Measurements from ENCODE around the gene CD207.
"Not testable (repeated sequence)": the region's sequence is repeated elsewhere in the genome, so short reads cannot be mapped to it uniquely, and the experiment has no call there.

CD207 gene

DNA sequence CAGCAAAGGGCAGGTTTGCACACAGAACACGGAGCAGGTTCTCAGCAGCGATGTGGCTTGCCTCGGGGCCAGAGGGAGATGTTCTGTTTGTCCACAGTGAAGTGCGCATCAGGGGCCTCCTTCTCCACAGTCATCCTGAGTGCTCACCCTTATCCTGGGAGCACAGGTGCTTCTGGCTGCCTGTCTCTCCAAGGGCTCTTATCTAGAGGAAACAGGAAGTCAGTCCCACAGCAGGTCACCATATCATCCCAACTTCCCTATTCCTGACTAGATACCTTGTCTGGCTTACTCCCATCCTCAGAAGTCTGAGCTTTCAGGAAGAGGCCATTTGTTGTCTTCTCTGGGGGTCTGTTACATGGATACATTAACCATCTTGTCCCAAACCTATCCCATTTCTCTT, at the start of gene CD207:
Gene CD207, minus strand, starts transcription at position 174 of the 400 bp plus-strand sequence. Its CDS starts 40 bp downstream, at position 134.
- no peak for DNase-seq

DNA sequence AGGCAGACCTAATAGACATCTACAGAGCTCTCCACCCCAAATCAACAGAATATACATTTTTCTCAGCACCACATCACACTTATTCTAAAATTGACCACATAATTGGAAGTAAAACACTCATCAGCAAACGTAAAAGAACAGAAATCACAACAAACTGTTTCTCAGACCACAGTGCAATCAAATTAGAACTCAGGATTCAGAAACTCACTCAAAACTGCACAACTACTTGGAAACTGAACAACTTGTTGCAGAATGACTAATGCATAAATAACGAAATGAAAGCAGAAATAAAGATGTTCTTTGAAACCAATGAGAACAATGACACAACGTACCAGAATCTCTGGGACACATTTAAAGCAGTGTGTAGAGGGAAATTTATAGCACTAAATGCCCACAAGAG, 42.9 kb upstream of the CD207 start:
- DNase-seq: not testable (repeated sequence)

DNA sequence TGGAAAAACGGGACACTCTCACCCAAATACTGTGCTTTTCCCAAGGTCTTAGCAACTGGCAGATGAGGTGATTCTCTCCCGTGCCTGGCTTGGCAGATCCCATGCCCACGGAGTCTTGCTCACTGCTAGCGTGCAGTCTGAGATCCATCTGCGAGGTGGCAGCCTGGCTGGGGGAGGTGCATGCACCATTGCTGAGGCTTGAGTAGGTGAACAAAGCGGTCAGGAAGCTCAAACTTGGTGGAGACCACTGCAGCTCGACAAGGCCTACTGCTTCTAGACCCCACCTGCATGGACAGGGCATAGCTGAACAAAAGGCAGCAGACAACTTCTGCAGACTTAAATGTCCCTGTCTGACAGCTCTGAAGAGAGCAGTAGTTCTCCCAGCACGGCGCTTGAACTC, 40.5 kb upstream of the CD207 start:
- DNase-seq: not testable (repeated sequence)

DNA sequence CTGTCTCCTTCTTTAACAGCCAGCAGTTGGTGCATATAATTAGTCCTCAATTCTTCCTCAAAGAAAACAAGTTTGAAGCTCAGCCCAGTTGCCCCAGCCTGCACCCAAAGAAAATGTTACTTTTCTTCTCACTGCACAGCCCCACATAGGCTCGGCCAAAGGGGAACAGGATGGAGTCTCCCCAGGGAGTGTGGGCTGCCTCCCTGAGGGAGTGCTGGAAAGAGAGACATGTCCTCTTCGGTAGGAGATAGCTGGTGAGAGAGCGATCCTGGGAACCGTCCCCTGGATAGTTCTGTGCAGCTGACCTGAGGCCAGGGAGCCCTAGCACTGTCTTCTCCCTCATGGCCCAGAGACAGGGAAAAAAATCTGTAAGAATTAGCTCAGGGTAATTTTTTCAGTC, 37.9 kb upstream of the CD207 start:
- no peak for DNase-seq

DNA sequence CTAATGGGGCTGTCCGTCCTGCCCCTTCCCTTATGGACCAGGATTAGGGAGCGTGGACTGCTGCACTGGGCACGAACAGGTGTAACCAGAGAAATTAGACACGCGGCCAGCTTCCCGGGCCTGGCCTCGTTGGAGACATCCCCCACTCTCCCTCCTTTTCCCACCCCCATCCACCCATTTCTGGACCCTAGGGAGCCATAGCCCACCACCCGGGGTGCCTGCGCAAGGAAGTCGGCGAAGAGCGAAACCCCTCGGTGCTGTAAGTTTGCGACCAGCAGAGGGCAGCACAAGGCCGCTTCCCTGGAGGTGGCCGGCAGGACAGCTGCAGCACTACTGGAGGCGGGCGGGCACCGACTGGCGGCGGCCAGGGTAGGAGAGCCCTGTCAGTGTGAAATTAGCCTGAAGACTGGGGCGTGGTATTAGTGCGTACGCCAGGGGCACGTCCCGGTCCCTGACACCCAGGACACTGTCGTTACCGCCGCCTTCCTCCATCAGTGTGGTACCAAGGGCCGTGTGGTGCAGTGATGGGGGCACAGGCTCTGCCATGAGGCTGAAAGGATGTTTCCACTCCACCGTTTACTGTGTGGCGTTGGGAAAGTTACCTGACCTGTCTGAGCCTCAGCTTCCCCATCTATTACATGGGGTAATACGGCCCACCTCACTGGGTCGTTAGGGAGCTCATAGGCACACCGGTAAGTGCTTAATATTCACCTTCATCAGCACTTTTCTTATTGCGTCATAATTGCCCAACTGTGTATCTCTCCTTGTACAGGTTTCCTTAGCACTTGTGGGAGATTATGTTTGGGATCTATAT, 36.0 kb upstream of the CD207 start:
- DNase-seq: peak; percentile 81

DNA sequence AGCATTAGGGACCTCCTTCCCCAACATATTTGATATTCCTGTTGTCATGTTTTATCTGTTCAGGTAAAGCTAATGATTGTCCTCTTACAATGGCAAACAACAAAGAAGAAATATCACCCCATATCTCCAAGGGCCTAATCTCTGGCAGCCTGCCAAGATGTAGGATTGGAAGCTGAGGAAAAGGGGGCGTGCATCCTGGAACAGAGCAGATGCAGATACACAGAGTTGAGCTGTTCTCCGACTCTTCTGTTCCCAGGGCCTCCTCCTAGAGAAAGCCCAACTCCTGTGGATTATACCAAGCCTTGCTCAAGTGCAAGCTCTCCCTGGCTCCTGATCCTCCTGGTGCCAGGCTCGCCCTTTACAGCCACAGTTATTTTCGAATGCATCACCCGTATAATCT, 35.2 kb upstream of the CD207 start:
- no peak for DNase-seq

DNA sequence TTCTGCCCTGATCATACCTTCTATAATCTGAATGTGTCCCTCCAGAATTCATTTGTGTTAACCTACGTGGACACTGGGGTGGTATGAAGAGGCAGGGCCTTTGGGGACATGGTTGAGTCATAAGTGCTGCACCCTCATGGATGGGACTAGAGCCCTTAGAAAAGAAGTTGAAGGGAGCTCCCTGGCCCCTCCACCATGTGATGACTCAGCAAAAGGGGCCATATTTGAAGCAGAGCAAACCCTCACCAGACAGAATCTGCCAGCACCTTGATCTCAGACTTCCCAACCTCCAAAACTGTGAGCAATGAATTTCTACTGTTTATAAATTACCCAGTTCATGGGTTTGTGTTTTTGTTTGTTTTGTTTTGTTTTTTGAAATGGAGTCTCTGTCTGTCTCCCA, 33.4 kb upstream of the CD207 start:
- no peak for DNase-seq

DNA sequence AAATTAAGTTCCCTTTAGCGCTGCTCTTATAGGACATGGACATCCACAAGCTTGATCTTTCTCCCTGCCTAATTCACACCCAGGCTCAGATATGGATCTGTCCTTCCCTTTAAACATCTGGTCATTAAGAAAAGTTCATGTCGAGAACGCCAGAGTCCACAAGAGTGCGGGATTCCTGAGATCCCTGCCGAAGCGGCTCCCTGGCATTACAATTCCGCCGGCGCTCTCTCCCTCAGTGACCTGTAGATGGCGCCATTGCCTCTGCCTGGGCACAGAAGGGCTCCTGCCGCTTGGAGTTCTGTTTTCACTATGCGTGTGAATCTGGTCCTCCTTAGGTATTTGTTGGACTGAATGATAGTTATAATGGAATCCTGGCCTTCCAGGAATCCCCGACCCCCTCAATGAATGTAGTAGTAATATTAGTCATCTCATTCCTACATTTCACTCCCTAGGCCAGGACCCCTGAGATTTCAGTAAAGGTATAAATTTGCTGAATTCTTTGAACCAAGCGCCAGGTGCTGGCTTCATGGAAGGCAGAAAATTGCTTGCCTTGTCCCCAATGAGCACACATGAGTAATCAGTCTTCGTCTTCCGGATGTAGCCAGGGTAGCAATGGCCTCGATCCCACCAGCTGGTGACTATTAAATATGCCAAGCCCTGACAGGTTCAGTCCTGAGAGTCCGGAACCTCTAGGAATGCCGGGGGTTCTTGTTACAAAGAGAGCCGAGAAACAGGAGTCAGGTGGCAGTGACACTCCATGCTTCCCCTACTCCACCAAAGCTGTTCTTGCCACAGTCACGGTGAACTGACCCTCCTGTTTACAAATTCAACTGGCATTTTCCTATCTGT, 26.4 kb upstream of the CD207 start:
- peak; percentile 63 for DNase-seq

DNA sequence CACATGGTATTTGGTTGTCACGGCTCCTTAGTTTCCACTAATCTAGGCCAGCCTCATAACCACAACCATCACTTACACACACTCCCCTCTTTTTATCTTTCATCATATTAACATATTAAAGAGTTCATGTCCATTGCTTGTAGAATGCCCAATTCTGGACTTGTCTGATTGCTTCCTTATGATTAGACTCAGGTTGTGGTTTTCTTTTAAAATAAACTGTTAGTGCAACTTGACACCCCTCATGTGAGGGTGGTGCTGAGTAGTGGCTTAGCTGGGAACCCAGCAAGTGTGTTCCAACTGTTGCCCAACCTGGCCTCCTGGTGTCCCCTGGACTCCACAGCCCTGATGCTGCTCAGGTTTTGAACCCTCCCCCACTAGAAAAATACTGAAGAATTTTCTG, 20.1 kb upstream of the CD207 start:
- no peak for DNase-seq

DNA sequence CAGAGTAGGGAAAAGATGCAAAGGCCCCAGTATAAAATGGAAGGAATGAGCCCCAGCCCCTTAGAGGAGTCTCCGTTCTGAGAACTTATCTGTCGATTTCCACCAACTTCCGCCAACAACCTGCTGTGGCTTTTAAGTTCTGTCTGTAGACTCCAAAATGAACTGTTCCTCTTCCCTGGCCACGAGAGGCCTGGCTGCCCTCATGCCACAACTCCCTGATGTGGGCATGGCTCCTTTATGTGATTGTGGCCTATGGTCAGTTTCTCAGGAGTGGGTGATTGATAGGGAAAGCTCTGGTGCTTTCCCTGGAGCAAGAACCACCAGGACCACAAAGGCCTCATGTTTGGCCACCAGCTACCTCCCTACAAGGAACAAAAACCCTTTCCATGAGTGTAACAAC, 18.8 kb upstream of the CD207 start:
- DNase-seq: no peak

DNA sequence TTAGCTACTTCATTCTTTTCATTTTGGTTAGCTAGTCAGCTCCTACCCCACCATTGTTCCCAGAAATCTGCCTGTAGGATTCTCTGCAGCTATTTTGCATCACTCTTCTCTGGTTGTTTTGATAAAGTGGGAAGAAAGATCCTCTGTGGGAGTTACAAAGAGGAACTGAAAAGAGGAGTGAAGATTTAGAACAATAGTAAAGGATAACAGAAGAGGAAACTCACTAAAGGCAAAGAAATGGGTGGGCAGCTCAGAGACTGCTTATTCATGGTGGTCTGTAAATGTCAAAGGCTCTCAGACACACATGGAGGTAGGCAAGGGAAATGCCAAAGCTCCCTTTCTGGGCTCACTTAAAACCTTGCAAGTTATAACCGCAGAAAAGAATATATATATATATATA, 17.2 kb upstream of the CD207 start:
- no peak for DNase-seq

DNA sequence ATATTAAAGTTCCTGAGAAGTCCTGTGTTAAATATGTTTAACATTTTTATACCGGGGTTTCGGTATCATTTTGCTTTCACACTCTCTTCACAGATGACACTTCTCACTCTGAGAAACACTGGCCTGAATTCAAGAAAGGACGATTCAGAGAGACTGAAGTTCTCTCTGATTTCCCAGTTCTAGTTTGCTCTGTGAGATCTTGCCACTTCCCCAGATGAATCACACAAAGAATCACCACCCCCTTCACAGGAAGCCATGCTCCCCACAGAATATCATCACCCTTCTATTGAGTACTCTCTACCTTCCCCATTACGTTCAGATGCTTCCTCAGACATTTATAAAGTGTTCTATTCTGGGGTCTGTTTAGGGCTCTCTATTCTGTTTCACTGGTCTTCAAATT, 16.1 kb upstream of the CD207 start:
- DNase-seq: peak; percentile 8

DNA sequence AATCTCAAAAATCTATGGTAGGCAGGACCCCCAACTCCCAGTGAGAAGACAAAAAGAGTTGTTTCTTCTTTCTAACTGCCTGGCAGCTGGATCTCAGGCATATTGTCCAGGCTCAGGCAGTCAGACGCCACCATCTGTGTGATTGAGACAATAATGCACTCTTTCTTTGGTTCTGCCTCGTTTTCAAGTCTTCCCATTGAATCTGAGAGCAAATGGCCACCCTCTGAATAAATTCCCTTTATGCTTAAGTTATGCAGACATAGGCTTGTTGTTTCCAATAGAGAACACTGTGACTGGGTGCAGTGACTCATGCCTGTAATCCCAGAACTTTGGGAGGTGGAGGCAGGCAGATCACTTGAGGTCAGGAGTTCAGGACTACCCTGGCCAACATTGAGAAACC, 15.3 kb upstream of the CD207 start:
- DNase-seq: no peak

DNA sequence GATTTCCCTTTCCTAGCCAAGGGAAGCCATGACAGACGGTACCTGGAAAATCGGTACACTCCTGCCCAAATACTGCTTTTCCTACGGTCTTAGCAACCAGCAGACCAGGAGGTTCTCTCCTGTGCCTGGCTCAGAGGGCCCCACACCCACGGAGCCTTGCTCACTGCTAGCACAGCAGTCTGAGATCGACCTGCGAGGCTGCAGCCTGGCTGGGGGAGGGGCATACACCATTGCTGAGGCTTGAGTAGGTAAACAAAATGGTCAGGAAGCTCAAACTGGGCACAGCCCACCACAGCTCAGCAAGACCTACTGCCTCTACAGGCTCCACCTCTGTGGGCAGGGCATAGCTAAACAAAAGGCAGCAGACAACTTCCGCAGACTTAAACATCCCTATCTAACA, 6.8 kb upstream of the CD207 start:
- no peak for DNase-seq

DNA sequence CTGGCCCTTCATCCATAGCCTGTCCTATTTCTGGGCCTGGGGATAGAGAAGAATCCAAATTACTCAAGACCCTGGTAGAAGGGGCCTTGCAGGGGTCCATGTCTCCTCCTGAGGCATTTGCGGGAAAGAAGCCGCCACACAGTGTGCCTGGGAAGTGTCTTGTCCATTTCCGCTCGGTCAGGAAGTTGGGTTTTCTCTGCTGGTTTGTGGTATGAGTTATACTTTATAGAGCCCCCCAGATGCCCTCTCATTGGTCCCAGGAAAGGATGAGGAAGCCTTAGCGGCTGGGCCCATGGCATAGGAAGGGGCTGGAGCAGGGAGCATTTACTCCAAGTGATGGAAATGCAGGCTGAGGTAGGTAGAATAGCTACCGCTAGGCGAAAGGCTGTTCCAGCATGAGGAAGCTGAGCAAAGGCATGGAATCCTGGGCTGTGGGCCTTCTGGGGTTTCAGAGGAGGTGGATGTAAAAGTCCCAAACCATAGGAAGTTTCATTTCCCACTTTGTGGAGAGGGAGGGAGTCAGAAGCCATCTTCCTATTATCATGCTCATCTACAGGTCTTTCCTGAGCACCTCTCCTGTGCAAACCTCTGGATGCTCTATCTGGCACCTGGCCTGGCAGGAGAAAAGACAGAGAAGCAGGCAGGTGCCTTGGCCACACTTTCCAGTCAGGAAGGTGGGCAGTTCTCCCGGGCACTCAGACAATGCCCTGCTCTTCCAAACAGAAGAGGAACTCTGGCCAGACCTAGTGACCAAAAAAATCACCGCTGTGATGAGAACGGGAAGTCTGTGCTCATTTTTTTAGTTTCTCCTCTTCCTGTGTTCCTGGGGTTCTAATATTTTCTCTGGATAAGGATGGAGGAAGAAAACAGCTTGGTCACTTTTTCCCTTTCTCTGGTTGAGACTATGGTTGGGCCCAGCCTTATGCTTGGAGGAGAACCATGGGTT, 2.6 kb upstream of the CD207 start:
- no peak for DNase-seq

DNA sequence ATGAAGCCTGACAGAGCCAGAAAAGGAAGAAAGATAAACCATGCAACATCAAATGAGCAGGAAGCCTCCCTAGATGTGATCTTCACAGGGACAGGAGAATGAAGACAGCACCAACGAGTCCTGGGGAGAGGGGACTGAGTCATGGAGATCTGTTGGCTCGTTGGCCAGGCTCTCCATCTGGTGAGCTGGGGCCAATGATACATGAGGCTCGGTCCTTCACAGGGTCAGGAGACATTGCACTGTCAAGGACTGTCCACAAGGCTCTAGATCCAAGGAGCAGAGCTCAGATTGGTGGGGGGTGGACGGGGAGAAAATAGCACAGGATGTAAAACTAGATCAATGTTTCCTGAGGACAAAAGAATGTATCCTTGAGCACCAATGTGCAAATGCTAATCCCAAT, 735 bp downstream of the CD207 start:
- no peak for DNase-seq

DNA sequence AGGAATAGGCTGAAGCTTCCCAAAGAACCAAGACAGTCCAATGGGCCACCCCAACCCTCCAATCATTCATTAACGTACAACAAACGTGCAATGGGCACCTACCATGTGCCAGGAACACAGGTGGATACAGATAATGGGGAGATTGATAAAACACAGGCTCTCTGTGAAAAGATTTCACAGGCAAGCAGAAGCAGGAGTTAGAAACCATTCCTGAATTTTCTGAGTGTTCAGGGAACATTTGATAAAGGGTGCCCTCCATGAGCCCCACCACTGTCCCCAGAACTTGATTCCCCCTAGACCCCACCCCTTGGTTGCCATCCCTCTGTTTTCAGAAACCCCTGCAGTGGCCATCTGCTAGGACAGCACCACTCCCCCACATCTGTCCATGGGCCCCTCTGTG, 1.5 kb downstream of the CD207 start:
- no peak for DNase-seq

DNA sequence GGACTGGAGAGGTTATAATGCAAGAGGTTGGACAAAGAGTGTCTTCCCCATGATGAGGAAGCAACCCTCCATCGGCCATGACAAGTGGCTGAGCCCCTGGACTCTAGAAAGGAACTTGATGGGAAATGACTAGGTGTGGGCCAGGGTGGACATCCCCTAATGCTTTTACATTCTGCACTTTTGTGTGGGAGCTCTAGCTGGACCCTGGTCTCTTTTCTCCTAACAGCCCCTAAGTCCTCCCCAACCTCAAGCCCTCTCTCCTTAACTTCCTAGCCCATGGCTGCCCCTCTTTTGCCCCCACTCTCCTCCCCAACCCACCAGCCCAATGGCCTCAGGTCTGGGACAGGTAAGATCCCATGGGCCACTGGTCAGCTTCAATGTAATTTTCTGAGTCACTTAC, 2.4 kb downstream of the CD207 start:
- DNase-seq: no peak

DNA sequence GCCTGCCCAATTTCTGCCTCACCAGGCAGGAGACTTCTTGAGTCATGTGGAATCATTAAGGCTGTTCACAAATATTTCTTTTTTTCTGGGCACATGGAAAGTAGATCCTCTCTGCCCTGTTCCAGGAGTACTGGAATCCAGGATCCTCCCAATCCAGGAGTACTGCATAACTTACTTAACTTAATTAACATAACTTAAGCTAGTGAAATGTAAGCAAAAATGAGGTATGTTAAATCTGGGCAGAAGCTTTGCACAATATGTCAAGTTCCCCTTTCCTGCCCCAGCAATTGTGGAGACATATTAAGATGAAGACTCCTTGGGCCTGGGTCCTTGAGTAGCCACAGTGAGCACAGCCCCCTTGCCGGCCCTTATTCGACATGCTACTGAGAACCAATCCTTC, 3.2 kb downstream of the CD207 start:
- DNase-seq: no peak

DNA sequence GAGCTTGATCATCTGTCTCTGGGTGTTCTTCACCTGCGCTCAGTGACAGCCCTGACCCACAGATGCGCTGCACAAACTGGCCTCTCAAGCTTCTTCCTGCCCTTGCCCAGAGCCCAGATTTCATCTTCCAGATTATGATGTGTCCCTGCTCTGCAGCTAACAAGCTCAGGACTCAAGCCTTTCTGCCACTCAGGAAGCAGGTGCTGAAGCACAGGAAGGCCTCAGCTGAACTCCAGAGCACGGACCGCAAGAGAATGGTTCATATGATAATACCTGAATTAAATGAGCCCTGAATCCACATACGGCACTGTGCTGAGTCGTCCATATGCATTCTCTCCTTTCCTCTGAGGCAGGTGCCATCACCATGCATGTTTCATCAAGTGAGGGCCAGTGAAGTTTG, 3.8 kb downstream of the CD207 start:
- no peak for DNase-seq

DNA sequence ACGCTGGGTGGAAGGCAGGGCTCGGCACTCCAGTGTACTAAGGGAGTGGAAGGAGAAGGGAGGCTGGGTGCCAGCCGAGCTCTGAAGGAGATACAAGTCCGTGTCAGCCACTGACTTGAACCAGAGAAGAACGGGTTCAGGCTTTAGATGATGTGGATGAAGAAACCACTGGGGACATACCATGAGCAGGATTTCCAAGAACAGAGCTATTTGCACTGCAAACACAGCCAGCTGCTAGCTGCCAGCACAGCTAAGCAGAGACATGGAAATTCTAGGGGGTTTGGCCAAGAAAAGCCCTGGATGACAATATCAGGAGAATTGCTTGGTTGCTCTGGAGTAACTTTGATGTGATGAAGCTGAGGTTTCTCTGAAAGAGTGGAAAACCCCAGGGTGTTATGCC, 5.2 kb downstream of the CD207 start:
- DNase-seq: no peak

DNA sequence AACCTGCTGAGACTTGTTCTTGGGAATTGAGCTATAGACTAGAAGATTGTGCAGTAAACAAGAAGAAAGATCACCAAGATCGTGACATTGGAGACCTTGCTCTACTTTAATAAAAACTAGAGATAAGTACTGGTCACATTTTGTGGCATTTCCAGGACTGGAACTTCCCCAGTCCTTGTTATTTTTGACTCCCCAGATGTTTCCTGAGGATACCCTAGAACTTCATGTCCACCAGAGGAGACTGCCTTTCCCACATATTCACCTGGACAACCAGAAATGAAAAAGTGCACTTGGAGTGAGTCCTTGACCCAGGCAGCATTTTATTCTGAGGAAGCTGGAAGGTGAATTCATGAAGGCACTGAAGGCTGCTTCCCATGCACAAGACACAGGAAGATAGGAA, 5.7 kb downstream of the CD207 start:
- DNase-seq: no peak

All from activated naive CD4-positive, alpha-beta T cell treated with Interleukin-2 at 50 U/mL for 16 hours (primary cell).